GM20000 (cell line): ENCODE data around the gene HERPUD2.
"Not testable (repeated sequence)": the region's sequence is repeated elsewhere in the genome, so short reads cannot be mapped to it uniquely, and the experiment has no call there.

Experiments used
- DNase-seq: peaks from one replicate; pipeline ENCODE4 v3.0.0; 2012; ENCODE audit warnings: low spot score
- TF ChIP-seq, protein P1 (sequence below): IDR thresholded peaks from 2 replicates; pipeline ENCODE4 v1.5.1; 2012; ENCODE audit warnings: mild to moderate bottlenecking, control low read depth; ENCODE audit errors: extremely low read depth, missing control alignments

Gene HERPUD2

DNA sequence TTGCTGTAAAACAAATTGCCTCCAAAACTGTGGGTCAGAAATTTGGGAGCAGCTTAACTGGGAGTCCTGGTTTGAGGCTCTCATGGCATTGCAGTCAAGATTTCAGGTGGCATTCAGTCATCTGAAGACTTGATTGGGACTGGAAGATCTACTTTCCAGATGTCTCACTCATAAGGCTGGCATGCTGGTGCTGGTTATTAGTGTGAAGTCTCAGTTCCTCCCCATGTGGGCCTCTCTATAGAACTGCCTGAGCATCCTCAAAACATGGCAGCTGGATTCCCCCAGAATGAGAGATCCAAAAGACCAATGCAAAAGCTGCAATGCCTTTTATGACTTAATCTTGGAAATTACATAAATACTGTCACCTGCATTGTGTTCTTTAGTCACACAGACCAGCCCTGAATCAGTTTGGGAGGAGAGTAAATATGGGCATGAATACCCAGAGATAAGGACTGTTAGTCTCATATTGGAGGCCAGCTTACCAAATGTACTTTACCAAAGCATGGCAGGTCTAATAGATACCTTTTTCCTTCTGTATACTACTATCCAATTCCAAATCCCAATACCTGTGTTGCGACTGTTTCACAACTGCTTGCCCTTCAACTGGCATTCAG, 6.5 kb upstream of the HERPUD2 start:
- TF ChIP-seq, protein P1, sequence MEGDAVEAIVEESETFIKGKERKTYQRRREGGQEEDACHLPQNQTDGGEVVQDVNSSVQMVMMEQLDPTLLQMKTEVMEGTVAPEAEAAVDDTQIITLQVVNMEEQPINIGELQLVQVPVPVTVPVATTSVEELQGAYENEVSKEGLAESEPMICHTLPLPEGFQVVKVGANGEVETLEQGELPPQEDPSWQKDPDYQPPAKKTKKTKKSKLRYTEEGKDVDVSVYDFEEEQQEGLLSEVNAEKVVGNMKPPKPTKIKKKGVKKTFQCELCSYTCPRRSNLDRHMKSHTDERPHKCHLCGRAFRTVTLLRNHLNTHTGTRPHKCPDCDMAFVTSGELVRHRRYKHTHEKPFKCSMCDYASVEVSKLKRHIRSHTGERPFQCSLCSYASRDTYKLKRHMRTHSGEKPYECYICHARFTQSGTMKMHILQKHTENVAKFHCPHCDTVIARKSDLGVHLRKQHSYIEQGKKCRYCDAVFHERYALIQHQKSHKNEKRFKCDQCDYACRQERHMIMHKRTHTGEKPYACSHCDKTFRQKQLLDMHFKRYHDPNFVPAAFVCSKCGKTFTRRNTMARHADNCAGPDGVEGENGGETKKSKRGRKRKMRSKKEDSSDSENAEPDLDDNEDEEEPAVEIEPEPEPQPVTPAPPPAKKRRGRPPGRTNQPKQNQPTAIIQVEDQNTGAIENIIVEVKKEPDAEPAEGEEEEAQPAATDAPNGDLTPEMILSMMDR, result no peak
- no peak for DNase-seq

DNA sequence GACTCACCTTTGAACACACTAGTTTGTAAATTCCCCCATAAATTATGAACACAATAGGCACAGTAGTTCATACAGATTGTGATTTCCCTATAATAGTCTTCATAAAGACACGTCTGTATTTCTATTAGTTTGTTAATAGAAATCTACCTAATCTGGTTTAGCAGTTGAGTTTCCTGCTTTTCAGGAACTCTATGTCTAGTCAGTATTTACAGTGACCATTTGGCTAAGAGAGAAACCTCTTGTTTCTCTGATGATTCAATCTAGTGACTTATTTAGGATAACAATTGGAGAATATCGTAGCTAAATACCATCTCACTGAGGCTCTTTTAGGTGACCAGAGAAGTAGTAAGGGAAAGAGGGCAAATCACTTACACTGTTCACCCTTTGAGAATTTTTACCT, 5.9 kb upstream of the HERPUD2 start:
- TF ChIP-seq, protein P1, result no peak
- DNase-seq, result no peak

DNA sequence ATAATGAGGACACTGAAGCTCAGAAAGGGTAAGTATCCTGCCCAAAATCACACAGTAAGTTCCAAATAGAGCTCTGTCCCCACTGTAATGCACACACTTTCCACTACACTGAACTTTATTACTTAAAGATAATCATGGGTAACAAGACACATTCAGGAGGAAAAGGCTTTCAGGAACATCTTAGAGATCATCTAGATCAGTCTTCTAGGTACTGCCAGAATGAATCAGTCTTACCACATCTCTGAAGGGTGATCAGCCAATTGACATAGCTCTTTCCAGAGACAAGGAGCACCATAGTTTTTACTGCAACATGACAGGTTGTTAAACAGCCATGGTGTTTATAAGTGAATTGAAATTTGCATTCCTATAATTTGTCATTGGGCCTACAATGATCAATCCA, 5.4 kb upstream of the HERPUD2 start:
- DNase-seq, result no peak
- TF ChIP-seq, protein P1, result no peak

DNA sequence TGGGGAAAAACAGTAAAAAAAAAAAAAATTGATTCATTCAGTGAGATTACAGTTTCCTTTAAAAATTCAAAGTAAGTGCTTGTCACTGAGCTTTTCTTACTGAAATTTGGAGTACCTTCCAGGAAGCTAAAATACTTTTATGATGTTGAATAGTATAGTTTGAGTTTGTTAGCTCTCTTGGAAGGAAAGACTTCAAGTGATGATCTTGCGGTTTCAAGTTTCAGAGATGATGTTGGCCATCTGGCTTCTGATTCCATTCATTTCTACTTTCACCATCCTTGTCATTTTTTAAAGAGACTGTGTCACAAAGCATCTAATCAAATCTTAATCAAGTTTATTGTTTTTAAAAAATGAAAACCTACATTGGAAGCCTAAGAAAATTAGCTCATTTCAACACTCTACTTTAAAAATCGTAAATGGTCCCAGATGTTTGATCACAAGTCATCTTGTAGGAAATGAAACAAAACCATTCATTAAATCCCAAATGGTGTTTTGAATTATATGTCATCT, 4.9 kb upstream of the HERPUD2 start:
- no peak for DNase-seq

DNA sequence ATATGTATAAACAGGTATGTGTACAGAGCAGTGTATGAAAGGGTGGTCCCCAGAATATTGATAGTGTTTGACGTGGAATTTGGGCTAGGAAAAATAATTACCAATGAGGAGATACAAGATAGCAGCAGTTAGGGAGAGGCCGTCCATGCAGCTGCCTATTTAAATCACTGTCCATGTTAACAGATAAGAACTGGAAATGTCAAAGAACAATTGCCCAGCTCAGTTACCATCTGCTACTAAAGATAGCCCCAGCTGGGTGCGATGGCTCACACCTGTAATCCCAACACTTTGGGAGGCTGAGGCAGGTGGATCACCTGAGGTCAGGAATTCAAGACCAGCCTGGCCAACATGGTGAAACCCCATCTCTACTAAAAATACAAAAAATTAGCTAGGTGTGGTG, 3.4 kb upstream of the HERPUD2 start:
- DNase-seq, result not testable (repeated sequence)

More for the DNA sequence above, 4.9 kb upstream of the HERPUD2 start:
- TF ChIP-seq, protein P1, result no peak

DNA sequence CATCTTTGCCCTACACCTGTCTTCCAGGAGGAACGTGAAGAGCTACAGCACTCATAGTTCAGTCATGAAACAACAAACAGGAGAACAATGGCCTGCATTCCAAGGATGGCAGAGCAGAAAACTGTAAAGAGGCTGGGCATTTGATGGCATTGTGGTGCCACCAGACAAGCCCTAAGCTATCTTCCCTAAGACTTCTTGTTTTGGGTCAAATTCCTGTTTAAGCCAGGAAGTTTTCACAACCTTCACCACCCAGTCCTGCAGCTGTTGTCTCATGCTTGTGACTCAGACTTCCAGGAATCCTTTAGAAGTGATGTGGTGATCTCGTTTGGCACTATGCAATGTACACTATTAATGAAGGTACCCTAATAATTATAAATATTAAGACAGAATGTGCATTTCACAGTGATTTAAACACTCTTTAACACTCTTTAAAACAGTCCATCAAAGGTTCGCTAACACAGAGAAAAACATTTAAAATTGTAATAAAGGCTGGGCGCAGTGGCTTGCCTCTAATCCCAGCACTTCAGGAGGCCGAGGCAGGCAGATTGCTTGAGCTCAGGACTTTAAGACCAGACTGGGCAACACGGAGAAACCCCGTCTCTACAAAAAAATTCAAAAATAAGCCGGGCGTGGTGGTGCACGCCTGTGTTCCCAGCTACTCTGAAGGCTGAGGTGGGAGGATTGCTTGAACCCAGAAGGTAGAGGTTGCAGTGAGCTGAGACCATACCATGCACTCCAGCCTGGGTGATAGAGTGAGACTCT, 2.7 kb upstream of the HERPUD2 start:
- TF ChIP-seq, protein P1, result no peak
- DNase-seq, result no peak

DNA sequence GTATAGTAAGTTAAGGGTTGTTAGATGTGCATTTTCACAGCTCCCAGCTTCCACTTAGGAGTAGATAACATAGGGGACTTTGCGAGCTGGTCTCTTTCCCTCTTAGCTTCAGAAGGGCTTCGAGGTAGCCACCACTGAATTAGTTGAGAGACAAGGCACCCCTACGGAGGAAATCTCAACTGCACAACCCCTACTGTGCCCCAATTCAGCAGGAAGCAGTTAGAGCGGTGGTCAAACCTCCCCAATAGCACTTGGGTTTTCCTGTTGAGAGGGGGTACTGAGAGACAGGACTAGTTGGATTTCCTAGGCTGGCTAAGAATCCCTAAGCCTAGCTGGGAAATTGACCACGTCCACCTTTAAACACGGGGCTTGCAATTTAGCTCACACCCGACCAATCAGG, 1.1 kb upstream of the HERPUD2 start:
- DNase-seq, result no peak
- TF ChIP-seq, protein P1, result no peak

DNA sequence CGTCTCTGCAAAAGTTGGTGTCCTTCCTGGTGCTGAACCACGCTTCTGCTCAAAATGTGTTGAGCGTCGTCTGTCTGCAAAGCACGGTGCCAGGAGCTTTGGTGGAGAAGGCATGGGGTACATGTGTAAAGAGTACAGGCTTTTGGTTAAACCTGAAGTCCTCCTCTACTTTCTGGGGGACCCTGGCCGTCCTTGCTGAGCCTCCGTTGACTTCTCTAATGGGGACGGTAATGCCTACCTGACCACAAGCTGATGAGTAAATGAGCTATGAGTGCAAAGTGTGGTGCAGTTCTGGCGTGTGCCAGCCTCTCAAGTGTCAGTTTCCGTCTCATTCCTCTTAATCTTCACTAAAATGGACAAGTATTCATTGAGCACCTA, 527 bp upstream of the HERPUD2 start:
- TF ChIP-seq, protein P1, result no peak
- peak; percentile 18 for DNase-seq
